Neural crest cell (in vitro differentiated cells): ENCODE data around the gene RNF212. TPM values are rescaled to one million over a fixed set of nuclear protein-coding genes. Genes with fewer than 3 reads are reported as not detected.

Experiments used
- DNase-seq: peaks from one replicate; pipeline ENCODE4 v3.0.0; 2021; ENCODE audit warnings: low read depth, mixed read lengths, low spot score
- H3K27ac Mint-ChIP-seq: one replicate; pipeline ENCODE4 v1.8.0; 2021; ENCODE audit warnings: mild to moderate bottlenecking, mixed read lengths; ENCODE audit not compliant: unreplicated experiment
- H3K27me3 Mint-ChIP-seq: 2 replicates; pipeline ENCODE4 v1.8.0; 2021; ENCODE audit warnings: low read depth, mild to moderate bottlenecking, mixed read lengths
- H3K36me3 Mint-ChIP-seq: 2 replicates; pipeline ENCODE4 v1.8.0; 2021; ENCODE audit warnings: low read depth, mild to moderate bottlenecking, mixed read lengths
- H3K4me1 Mint-ChIP-seq: 2 replicates; pipeline ENCODE4 v1.8.0; 2021; ENCODE audit warnings: mixed read lengths
- H3K4me3 Mint-ChIP-seq: one replicate; pipeline ENCODE4 v1.8.0; 2021; ENCODE audit warnings: mild to moderate bottlenecking, mixed read lengths
- H3K9me3 Mint-ChIP-seq: 2 replicates; pipeline ENCODE4 v1.8.0; 2021; ENCODE audit warnings: mixed read lengths
- total RNA-seq: library from RNA; stranded (reverse); gene quantifications from 2 replicates; pipeline ENCODE4 v1.2.1, GENCODE V29; 2021
- TF ChIP-seq, protein P1 (sequence below): fragments of 200-600 bp; sonication (generic); conservative IDR thresholded peaks from 2 replicates; pipeline ENCODE4 v1.5.0; 2021; ENCODE audit warnings: antibody characterized with exemption, mild to moderate bottlenecking

The RNF212 gene
- total RNA-seq, 1 donor from 2014 or later, result 2.7 TPM

DNA sequence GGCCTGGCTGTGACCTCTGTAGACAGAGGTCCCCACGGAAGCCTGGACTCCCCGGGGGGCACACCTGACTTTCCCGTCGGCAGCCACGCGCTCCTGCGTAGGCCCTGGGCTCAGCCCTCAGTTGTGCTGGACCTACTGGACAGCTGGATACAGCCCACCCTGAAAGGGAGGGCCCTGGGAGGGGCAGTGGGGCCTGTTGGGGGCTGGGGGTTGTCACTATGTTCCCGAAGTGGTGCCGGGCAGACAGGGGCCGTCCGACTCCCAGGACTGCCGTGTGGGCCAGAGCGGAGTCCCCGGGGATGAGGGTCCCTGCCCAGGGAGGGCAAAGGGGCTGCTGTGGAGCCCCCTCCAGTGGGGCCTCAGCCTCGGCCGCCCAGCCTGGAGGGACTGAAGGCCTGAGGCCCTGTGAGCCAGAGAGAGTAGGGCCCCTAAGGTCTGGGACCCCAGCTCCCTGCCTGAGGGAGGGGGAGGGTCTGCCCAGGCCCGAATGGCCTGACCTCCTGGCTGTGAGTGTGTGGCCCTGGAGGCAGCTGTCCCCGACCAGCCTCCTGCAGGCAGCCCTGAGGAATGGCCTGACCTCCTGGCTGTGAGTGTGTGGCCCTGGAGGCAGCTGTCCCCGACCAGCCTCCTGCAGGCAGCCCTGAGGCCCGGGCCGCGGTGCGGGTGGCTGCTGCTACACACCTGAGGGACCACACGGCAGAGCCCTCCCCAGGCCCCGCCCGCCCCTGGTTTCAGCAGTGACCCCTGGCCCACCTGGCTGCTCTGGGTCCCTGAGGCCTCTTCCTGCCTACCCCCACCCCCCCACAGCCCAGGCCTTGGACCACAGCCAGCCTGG is 76.2 kb downstream of the RNF212 start:
- Mint-ChIP-seq H3K4me3 (no peak overlapping the region), H3K27me3 (no peaks in the 10 kb centered on the region)

DNA sequence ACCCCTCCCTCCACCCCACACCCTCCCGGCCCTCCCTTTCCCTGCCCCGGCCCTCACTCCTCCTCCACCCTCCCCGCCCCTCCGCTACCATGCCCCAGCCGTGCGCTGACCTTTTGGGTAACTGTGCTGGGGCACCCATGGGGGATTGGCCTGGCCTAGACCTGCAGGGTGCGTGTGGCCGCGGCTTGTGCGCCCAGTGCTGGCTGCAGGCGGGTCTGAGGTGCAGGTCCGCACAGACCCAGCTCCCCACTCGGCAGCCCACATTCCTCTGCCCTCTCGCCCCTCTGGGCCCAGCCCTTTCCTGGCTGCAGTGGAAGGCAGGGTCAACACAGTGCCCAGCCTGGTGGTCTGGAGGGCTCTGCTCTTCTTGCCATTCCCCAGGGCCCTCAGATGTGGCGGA is 77.3 kb downstream of the RNF212 start:
- DNase-seq, result no peak
- no peak overlapping the region for H3K27ac Mint-ChIP-seq
- TF ChIP-seq, protein P1, sequence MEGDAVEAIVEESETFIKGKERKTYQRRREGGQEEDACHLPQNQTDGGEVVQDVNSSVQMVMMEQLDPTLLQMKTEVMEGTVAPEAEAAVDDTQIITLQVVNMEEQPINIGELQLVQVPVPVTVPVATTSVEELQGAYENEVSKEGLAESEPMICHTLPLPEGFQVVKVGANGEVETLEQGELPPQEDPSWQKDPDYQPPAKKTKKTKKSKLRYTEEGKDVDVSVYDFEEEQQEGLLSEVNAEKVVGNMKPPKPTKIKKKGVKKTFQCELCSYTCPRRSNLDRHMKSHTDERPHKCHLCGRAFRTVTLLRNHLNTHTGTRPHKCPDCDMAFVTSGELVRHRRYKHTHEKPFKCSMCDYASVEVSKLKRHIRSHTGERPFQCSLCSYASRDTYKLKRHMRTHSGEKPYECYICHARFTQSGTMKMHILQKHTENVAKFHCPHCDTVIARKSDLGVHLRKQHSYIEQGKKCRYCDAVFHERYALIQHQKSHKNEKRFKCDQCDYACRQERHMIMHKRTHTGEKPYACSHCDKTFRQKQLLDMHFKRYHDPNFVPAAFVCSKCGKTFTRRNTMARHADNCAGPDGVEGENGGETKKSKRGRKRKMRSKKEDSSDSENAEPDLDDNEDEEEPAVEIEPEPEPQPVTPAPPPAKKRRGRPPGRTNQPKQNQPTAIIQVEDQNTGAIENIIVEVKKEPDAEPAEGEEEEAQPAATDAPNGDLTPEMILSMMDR, result no peak
- peaks cover 8% of the 10 kb centered on the region for H3K4me1 Mint-ChIP-seq
- H3K4me3 Mint-ChIP-seq, result no peak overlapping the region
- no peaks in the 10 kb centered on the region for H3K27me3 Mint-ChIP-seq
- no peaks in the 10 kb centered on the region for H3K36me3 Mint-ChIP-seq
- no peaks in the 10 kb centered on the region for H3K9me3 Mint-ChIP-seq

More for the DNA sequence above, 76.2 kb downstream of the RNF212 start:
- no peak overlapping the region for H3K27ac Mint-ChIP-seq
- DNase-seq, result no peak
- no peaks in the 10 kb centered on the region for H3K36me3 Mint-ChIP-seq
- H3K9me3 Mint-ChIP-seq, result no peaks in the 10 kb centered on the region
- TF ChIP-seq, protein P1, result no peak
- H3K4me1 Mint-ChIP-seq, result peaks cover 14% of the 10 kb centered on the region

DNA sequence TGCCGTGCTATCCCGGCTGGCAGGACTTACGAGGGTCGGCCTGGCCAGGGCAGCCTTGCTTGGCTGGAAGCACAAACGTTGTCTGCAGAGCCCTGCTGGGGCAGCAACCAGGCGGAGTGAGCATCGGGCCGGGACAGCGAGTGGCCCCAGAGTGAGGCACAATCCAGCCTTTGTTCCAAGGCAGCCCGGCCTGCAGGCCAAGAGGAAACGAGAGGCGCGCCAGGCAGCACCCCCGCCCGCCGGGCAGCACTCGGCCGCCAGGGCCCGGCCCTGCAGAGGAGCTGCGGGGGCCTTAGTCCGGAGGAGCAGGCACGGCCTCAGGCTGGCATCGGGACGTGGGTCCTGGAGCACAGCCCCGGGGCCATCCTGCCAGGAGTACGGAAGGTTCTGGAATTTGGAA is 77.9 kb downstream of the RNF212 start:
- Mint-ChIP-seq H3K9me3 (no peaks in the 10 kb centered on the region), H3K4me3 (no peak overlapping the region), H3K36me3 (no peaks in the 10 kb centered on the region), H3K4me1 (peaks cover 8% of the 10 kb centered on the region), H3K27ac (no peak overlapping the region), H3K27me3 (no peaks in the 10 kb centered on the region)
- DNase-seq, result peak; percentile 57
- TF ChIP-seq, protein P1, result no peak

DNA sequence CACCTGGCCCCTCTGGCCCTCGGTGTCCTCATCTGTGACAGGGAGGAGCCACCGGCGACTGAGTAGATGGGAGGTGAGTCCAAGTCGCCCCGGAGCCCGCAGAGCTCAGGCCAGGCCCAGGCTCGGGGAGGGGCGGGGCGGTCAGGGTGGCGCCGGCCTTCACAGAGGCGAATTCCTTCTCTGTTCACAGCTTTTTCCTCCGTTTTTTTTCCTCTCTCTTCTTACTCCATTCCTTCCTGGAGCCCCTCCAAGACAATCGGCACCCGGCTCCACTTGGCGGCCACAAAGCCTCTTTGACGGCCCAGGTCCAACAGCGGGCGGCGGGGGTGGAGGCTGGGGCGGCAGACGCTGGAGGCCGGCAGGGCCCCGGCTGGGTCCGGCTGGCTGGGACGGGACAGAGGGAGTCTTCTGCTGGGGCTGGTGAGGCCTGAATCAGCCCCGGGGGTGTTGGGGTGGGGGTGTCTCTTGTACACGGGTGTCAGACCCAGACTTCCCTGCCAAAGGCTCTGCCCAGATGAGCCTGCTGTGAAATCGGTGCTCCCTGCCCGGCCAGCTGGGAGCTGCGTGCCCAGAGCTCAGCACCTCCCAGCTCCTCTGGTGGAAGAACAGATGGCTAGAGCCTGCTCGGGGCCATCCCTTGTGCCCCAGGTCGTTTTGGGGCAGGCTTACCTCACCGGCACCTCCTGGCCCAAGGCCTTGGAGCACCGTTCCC is 79.4 kb downstream of the RNF212 start:
- H3K4me1 Mint-ChIP-seq, result peaks cover 5% of the 10 kb centered on the region
- H3K27me3 Mint-ChIP-seq, result no peaks in the 10 kb centered on the region
- peak overlapping the region; percentile 41 for H3K4me3 Mint-ChIP-seq
- no peak overlapping the region for H3K27ac Mint-ChIP-seq
- no peak for DNase-seq
- H3K9me3 Mint-ChIP-seq, result no peaks in the 10 kb centered on the region
- TF ChIP-seq, protein P1, result no peak
- H3K36me3 Mint-ChIP-seq, result no peaks in the 10 kb centered on the region

DNA sequence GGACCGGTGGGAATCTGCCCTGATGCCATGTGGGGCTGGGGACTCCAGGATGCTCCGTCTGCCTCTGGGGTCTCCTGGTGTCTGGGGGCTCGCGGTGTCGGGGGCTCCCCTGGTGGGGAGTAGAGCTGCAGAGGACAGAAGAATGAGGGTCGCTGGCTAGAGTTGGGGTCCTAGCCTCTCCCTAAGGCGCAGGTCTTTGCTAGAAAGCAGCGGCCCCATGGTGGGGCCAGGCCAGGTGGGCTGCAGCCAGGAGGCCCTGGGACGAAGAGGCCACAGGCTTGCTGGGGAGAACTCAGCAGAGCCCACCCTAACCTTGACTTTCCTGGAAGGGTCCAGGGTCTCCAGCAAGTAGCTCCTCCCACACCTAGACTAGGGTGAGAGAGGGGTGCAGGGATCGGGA is 80.5 kb downstream of the RNF212 start:
- H3K9me3 Mint-ChIP-seq, result no peaks in the 10 kb centered on the region
- no peaks in the 10 kb centered on the region for H3K36me3 Mint-ChIP-seq
- H3K27ac Mint-ChIP-seq, result no peak overlapping the region
- H3K4me3 Mint-ChIP-seq, result no peak overlapping the region
- no peak for DNase-seq
- TF ChIP-seq, protein P1, result no peak
- H3K27me3 Mint-ChIP-seq, result no peaks in the 10 kb centered on the region
- peaks cover 5% of the 10 kb centered on the region for H3K4me1 Mint-ChIP-seq
